GM21786 (cell line): Measurements from ENCODE around the gene EXD3.
"Not testable (repeated sequence)": the region's sequence is repeated elsewhere in the genome, so short reads cannot be mapped to it uniquely, and the experiment has no call there.

Source experiments
- ATAC-seq: cut with Tn5 transposase; IDR thresholded peaks from one replicate; pipeline ENCODE4 v1.9.1; 2021; ENCODE audit not compliant: unreplicated experiment

The EXD3 gene

DNA sequence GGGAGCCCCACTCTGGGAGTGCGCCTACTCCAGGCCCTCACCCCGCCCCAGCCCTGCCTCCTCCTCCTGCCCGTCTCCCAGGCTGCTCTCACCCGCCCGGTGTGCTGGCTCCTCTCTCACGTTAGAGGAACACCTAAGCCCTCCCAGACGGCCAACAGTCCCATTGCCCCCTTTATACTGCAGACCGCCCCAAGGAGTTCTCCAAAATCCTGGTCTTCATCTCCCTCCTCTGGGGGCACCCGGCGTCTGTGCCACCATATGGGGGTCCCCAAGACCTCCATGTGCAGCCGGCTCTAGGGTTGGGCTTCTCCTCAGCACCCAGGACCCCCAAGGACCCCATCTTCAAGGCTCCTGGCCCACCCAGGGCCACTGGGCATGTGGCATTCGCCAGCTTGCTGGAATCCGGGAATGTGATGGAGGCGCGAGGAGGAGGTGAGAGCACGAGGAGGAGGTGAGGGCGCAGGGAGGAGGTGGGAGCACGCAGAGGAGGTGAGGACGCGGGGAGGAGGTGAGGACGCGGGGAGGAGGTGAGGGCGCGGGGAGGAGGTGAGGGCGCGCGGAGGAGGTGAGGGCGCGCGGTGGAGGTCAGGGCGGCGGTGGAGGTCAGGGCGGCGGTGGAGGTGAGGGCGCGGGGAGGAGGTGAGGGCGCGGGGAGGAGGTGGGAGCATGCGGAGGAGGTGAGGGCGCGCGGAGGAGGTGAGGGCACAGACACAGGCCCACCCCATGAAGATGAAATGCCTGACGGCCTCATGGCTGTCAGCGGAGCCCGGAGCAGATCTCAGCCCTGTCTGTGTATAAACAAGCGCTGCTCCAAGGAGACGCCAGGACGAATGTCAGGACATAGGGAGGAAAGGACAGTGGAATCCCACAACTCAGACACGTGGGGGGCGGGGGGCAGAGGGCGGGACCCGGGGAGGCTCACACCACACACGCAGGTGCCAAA is 41.2 kb downstream of the EXD3 start:
- no peak for ATAC-seq

DNA sequence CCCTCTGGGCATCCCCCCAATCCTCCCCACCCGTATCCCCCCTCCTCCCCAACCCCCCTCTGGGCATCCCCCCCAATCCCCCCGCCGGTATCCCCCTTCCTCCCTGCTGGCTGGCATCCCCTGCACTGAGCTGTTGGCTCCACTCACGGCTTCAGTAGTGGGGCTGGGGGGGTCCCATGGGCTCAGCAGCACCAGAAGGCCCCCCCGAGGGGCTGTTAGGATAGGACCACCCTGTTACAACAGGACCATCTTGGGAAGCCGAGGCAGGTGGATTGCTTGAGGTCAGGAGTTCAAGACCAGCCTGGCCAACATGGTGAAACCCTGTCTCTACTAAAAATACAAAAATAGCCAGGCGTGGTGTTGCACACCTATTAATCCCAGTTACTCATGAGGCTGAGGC is 42.4 kb downstream of the EXD3 start:
- ATAC-seq, result no peak

DNA sequence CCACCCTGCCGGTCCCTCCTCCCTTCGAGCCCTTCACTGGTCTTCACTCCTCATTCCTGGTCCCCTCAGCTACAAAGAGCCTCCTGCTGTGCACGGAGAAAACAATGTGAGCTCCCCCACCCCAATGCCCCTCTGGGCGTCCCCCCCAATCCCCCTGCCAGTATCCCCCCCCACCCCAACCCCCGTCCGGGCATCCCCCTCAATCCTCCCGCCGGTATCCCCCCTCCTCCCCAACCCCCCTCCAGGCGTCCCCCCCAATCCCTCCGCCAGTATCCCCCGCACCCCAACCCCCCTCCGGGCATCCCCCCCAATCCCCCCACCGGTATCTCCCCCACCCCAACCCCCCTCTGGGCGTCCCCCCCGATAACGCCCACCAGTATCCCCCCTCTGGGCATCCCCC is 42.8 kb downstream of the EXD3 start:
- ATAC-seq, result no peak

DNA sequence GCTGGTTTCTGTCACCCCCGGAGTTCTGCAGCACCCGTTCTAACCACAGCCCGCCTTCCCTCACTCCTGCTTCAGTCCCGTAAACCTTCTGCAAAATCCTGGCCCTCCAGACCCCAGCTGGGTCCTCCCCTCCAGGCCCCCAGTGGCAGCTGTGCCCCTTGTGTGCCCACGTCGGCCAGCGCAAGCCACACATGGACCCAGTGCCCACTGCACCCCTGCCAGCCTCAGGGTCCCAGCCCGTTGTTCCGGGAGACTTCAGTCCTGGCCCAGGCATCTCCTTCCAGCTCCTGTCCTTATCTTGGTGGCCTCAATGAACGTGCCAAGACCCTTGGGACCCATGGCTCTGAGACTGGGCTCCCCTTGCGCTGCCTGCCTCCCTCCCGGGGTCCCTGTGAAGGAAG is 43.2 kb downstream of the EXD3 start:
- no peak for ATAC-seq

DNA sequence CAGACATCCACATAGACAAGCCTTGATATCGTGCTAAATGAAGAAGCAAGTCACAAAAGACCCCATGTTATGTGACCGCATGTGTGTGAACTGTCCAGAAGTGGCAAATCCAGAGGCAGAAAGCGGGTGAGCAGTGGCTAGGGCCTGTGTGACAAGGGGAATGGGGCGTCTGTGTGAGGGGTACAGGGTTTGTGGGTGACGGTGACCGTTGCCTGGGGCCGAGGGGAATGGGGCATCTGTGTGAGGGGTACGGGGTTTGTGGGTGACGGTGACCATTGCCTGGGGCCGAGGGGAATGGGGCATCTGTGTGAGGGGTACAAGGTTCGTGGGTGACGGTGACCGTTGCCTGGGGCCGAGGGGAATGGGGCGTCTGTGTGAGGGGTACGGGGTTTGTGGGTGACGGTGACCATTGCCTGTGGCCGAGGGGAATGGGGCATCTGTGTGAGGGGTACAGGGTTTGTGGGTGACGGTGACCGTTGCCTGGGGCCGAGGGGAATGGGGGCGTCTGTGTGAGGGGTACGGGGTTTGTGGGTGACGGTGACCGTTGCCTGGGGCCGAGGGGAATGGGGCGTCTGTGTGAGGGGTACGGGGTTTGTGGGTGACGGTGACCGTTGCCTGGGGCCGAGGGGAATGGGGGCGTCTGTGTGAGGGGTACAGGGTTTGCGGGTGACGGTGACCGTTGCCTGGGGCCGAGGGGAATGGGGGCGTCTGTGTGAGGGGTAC is 44.1 kb downstream of the EXD3 start:
- ATAC-seq, result not testable (repeated sequence)

DNA sequence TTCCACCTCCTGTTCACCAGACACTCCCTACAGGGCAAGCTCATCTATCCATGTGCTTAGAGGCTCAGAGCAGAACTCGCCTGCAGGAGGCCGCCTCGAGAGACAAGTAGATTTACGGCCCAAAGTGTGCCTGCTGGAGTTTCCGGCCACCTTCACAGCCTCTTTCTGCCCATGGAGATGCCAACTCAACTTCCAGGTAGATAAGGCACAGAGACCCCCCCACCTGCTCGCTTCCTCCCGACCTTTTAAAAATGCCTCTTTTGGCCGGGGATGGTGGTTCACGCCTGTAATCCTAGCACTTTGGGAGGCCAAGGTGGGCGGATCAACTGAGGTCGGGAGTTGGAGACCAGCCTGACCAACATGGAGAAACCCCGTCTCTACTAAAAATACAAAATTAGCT is 46.6 kb downstream of the EXD3 start:
- ATAC-seq, result no peak

DNA sequence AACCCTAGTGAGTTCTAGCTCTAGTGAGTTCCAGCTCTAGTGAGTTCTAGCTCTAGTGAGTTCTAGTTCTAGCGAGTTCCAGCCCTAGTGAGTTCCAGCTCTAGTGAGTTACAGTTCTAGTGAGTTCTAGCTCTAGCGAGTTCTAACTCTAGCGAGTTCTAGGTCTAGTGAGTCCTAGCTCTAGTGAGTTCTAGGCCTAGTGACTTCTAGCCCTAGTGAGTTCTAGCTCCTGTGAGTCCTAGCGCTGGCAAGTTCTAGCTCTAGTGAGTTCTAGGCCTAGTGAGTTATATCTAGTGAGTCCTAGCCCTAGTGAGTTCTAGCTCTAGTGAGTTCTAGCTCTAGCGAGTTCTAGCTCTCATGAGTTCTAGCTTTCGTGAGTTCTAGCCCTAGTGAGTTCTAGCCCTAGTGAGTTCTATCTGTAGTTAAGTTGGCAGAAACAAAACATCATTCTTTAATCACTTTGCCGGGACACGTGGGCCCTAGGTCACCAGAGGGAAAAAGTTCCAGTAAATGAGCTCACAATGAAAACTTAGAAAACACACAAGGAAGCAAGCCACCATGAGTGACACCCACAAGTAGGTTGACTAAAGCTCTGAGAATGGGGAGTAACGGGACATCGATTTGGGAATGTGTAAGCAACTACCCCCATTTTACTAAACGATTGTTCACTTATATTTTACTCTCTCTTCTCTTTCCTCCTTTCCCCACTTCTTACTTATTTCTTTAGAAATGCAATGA is 47.5 kb downstream of the EXD3 start:
- no peak for ATAC-seq

DNA sequence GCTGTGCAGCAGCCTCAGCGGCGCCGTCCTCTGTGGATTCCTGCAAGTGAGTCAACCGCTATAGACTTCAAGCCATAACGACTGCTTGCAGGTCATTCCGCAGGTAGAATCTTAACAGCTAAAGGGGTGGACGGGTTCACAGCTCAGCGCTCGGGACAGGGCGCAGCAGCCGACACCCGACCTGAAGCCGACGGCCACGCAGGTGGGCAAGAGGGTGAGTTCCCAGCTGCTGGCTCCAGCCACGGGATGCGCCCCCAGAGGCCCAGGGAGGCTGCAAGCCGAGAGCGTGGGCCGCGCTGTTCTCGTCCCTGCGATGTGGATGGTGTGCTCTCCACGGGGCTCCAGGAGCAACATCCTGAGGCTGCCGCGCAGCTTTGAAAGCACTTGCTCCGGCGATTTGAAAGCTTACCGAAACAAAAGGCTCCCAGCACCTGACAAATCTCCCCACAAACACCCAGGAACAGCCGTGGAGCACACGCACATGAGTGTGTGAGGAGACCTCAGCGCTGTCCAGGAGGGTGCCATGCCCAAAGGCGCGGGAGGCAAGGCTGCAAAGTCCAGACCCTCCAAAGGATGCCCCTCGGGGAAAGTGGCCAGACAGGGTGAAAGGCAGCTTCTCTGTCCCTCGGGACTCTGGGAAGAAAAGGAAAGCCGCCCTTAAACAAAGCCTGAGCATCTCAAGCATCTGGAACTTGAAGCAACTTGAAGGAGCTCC is 48.7 kb downstream of the EXD3 start:
- ATAC-seq, result no peak

DNA sequence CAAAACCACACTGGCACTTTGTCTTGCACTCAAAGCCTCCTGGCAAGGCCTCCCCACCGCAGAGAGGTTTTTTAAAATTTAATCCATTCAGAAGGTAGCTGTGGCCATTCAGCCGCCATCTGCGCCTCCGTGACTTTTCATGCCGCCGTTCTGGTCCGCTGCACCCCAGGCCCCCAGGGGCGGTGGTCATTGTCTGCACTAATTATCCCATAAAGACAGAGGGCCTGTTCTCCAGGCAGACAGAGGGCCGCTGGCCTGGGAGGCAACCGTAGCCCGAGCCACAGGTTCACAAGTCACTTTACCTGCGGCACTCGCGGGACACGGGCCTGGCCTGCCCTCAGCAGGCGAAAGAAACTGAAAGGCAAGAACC is 49.4 kb downstream of the EXD3 start:
- no peak for ATAC-seq

DNA sequence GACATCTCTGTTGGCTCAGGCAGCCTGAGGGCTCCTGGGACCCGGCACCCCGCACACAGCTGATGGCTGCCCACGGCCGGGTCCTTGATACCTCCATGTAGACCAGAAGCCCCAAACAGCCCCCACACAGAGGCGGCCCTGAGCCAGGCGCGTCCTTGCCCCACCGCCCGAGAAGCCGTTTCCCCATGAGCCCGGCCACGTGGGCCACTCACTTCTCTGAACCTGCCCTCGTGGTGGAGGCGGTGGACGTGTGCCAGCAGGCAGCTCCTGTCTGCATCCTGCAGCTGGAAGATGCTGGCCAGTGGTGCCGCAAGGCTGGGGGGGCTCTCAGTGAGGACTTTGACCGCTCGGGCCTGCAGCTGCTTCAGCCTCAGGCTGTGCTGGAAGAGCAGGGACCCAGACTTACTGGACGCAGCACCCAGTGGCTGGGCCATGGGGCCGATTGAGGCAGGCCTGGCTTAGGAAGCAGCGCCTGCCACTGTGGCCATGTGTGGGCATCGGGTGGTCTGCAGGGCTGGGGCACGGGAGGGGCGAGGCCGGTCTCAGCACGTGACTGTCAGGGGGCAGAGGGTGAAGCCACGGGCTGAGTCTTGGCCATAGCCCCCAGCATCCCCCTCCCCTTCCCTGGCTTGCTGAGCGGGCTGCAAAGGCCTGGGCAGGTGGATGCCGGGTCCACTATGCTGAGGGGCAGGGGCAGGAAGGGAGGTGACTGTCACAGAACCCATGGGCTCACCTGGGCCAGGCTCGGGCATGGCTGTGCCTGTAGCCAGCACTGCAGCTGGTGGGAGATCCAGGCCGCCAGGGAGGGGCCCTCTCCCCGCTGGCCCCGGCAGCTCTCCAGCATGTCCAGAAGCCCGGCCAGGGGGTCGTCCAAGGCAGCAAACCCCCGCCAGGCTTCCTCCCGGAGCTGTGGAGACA is 50.0 kb downstream of the EXD3 start:
- ATAC-seq, result no peak

DNA sequence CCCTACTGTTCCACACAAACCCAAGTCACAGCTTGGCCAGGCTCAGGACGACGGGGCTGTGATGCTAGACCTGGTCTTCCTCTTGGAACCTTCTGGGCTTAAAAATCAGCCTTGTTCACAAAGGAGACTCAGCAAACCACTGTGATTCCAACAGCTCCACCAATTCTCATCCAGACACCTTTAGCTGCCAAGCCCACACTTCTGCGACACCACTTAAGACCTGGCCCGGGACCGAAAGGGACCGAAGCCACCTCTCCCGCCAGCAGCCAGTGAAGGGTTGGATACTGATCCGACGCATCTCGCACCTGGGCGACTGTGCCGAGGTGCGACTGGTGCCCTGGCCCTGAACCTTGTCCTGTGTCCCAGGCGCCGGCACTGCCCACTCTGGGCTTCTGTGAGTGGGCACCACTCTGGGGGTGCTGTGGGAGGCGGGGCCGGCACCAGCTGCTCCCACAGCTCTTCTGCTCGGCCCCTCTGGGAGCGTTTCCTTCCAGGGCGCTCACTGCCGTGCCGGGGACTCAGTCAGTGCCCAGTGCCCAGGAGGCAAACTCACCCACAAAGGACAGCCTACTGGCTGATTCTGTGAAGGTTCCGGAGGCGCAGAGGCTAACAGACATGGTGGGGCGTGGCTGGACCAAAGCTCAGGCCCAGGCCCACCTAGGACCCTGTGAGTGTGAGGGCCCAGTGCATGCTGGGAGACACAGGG is 50.9 kb downstream of the EXD3 start:
- no peak for ATAC-seq

DNA sequence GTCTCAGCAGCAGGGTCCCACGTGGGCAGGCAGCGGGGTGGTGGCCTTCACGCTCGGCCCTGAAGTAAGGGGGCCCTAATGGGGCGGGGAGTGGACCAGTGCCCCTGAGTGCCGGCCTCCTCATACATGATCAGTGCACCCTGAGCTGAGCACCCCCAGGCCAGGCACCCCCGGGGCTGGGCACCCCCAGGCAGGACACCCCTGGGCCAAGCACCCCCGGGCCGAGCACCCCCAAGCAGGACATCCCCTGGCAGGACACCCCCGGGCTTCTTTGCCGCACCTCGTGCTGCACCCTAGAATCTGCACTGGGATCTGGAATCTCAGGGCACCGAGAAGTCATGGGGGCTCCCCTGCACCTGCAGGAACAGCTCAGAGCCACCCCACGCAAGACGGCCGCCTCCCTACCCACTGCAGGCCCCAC is 51.4 kb downstream of the EXD3 start:
- no peak for ATAC-seq

DNA sequence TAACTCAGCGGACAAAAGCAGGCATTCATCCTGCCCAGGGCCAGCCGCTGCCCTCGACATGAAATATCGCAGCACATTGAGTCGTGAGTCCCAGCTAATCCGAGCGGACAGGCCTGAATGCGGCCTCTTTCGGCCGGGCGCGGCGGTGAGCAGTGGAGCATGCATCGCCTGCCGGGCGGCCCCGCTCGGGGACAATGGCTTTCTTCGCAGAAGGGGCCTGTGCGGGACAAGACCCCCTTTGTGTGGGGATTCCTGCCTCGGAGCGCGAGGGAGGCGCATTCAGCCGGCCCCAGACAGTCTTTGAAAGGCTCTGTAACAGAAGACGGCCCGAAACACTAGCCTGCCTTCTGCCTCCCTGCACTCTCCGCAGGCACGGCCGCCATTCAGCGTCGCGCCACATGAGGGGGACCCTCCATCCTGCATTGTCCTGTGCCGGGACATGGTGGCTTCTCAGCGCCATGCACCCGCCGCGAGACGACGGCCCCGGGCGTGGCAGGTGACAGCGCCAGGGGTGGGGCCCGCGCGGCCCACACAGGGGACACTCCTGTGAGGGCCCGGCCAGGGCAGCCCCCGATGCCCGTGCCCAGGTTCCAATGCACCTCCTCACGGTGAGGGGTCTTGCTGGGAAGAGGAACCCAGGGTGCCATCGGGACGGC is 52.0 kb downstream of the EXD3 start:
- no peak for ATAC-seq

DNA sequence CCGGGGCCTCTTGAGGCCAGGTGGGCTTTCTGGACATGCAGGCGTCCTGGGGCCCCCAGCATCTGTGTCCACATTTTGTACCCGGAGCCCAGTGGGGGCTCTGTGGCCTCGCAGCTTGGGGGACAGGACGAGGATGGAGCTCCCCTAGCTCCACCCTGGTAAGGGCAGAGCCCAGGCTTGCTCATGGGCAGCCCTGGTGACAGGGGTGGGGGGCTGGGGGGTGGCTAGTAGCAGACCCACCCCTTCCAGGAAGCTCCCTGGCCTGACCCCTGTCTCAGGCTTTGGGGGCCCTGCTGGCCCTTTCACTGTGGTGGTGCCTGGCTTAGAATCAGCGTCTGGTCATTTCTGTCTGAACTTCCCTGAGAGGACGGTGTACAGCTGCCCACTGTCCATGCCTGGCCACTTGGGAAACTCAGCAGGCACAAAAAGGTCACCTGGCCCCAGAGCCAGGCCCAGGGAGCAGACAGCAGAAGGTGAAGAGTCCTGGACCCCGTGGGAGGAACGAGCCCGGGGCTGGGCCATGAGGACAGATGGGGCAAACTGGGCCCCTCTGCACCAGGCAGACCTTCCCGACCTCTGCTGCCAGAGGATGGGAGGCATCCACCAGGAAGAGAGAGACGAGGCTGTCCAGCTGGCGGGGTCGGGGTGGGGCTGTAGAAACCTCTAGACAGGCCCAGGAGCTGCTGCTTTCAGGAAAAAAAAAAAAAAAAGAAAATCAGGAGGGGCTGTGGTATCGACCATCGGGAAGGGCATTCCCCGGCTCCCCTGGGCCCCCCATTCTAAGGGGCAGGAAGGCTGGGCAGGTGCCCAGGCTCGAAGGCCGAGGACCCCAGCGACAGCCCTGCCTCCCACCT is 52.8 kb downstream of the EXD3 start:
- ATAC-seq, result no peak

DNA sequence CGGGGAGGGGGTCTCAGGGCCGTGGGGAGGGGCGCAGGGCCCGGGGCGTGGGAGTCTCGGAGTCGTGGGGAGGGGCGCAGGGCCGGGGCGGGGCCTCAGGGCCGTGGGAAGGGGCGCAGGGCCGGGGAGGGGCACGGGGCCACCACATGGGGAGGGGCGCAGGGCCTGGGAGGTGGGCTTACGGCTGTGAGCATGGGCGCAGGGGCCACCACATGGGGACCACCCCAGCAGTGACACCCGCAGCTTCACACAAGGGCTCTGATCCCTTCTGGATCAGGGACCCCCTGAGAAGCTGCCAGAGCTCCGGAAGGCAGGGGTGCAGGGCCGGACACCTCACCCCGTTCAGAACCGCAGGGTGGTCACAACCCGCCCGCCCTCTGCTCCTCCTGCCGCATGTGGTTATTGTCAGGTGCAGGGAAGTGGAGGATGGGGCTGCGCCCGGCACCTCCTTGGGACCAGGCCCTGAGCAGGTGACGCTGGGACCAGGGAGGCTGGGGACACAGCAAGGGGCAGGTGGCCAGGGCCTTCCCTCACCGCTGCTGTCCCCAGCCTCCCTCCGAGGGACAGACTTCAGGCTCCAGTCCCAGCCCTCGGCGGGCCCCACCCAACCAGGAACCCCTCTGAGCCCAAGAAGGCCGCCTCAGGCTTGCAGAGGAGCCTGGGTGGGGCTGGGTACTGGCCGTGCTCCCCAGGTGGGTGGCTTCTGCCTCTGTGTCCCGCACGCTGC is 53.7 kb downstream of the EXD3 start:
- ATAC-seq, result no peak

DNA sequence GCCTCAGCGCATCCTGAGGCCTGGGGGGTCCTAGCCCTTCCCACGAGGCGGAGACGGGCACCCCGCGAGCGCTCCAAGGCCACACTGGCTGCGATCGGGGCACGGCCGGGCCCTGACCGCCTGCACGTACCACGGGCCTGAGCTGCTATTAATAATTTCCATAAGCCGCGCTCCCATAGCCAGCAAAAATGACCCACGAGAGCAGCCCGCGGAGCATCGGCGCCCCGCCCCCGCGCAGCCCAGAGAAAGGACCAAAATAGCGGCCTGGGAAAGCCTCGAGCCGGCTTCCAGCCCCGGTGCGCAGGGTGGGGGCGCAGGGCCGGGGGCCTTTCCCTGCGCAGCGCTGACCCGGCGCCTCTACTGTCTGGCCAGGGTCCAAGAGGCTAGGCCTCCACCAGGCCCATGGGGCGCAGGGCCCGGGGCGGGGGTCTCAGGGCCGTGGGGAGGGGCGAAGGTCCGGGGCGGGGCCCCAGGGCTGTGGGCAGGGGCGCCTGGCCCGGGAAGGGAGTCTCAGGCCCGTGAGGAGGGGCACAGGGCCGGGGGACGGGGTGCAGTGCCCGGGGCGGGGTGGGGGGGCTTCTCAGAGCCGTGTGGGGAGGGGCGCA is 54.4 kb downstream of the EXD3 start:
- no peak for ATAC-seq
